Measurements from ENCODE around the gene GRWD1.

The GRWD1 gene

DNA sequence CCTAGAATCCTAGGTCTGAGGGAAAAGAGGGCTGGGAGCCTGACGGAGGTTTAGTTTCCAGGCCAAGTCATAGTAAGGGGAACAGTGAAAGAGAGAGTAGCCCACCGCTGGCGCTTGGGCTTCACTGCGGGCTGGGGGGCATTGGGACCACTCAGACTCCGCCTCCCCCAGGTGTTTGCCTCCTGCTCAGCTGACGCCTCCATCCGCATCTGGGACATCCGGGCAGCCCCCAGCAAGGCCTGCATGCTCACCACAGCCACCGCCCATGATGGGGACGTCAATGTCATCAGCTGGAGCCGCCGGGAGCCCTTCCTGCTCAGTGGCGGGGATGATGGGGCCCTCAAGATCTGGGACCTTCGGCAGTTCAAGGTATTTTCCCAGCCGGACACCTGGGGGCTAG, 5.1 kb downstream of the GRWD1 start:
- TF ChIP-seq, protein P1, sequence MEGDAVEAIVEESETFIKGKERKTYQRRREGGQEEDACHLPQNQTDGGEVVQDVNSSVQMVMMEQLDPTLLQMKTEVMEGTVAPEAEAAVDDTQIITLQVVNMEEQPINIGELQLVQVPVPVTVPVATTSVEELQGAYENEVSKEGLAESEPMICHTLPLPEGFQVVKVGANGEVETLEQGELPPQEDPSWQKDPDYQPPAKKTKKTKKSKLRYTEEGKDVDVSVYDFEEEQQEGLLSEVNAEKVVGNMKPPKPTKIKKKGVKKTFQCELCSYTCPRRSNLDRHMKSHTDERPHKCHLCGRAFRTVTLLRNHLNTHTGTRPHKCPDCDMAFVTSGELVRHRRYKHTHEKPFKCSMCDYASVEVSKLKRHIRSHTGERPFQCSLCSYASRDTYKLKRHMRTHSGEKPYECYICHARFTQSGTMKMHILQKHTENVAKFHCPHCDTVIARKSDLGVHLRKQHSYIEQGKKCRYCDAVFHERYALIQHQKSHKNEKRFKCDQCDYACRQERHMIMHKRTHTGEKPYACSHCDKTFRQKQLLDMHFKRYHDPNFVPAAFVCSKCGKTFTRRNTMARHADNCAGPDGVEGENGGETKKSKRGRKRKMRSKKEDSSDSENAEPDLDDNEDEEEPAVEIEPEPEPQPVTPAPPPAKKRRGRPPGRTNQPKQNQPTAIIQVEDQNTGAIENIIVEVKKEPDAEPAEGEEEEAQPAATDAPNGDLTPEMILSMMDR (IDR thresholded peaks at IDR 0.05; ENCODE audit: extremely low read depth, missing control alignments) = no peak
- DNase-seq (ENCODE audit: low spot score) = no peak

DNA sequence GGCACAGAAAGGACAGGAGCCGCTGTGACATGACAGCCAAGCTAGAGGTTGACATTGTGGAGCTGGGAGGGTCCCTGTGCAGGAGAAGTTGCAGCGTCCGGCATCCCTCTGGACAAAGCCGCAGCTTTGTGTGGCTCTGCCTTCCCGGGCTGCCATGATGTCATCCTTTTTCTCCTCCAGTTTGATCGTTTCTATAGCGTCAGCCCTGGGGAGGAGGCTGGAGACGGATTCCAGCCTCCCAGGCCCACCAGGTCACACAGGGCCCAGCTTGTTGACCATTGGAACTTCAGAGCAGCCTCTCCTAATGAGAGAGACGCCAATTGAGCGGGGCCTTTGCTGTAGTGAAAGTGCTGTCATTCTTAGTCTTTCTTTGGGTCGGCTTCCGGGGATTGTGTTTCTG, 5.8 kb downstream of the GRWD1 start:
- no peak for DNase-seq (ENCODE audit: low spot score)
- TF ChIP-seq, protein P1 (IDR thresholded peaks at IDR 0.05; ENCODE audit: extremely low read depth, missing control alignments) = no peak

DNA sequence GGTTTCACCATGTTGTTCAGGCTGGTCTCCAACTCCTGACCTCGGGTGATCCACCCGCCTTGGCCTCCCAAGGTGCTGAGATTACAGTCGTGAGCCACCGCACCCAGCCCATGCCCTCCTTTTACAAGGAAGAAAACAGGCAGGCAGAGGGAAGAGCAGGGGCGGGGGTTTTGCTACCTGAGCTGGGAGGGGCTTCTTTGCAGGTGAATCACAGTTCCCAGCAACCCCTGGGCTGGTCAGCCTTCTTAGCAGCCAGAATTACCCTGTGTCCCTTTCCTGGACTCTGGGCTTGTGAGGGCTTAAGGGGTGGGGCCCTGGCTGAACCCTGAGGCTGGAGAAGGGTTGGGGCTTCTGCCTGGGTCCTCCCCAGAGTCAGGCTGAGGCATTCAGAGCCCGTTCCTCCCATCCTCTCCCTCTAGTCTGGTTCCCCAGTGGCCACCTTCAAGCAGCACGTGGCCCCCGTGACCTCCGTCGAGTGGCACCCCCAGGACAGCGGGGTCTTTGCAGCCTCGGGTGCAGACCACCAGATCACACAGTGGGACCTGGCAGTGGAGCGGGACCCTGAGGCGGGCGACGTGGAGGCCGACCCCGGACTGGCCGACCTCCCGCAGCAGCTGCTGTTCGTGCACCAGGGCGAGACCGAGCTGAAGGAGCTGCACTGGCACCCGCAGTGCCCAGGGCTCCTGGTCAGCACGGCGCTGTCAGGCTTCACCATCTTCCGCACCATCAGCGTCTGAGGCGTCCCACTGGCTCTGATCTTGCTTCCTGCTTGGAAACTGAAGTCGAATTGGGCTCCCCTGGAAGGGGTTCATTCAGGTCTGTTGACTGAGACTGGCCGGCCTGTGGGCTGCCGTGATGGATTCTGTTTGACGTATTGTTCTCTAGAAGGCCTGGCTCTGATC, 6.8 kb downstream of the GRWD1 start:
- TF ChIP-seq, protein P1 (IDR thresholded peaks at IDR 0.05; ENCODE audit: extremely low read depth, missing control alignments) = no peak
- no peak for DNase-seq (ENCODE audit: low spot score)

DNA sequence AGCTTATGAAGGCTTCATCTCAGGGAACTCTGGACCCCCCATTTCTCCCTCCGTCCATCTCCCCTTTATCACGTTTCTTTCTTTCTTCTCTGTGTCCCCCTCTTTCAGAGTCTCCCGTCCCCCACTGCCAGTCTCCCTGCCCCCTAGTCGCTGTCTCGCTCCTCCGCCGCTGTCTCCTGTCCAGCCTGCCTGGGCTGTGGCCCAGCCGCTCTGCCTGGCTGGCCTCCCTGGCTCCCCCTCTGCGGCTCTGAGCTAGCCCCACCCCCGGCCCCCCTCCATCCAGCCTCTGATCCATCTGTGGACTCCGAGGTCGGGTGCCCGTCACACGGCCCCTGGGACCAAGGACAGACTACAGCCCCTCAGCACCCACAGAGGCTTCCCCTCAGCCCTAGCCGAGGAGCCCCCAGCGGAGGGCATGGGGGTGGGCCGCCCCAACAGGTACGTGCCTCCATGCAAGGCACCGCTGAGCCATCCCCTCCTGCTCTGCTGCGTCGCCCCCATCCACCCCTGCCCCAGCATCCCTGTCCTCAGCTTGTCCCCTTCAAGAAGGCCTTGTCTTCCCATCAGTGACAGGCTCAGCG, 8.5 kb downstream of the GRWD1 start:
- DNase-seq (ENCODE audit: low spot score) = no peak
- TF ChIP-seq, protein P1 (IDR thresholded peaks at IDR 0.05; ENCODE audit: extremely low read depth, missing control alignments) = no peak

DNA sequence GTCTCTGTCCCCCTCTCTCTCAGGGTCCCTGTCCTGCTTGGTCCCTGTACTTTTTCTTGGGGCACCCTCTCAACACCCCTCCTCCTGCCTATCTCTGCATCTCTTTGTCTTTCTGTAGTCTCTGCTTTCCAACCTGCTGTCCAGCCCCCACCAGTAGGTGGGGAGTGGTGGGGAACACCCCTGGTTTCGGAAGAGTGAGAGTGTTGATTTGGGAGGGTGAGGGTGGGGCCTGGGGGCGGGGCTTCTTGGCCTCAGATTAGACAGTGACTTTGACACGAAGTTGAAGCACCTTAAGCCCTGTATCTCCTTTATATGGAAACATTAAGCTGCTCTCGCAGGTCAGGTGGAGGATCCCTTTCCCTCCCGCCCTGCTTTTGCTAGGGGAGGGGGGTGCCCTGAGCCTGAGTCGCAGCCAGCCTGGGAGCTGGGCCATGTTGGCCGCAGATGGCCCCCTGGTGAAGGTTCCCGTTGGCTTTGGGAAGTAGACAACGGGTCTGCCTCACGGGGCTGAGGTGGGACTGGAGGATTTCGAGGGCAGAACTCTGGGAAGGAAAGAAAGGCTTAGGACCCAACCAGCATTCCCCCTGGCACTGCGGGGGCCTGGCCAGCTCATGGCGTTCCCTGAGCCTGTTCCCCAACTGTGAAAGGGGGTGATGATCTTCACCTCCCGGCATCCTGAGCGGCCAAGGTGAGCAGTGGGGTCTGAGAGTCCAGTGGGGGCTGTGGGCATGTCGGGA, 9.6 kb downstream of the GRWD1 start, which contains the start of gene KCNJ14:
Gene KCNJ14 (plus strand): TSS at position 404 of the 737 bp plus-strand sequence. CDS start 6,151 bp downstream, outside the sequence.
- no peak for DNase-seq (ENCODE audit: low spot score)

DNA sequence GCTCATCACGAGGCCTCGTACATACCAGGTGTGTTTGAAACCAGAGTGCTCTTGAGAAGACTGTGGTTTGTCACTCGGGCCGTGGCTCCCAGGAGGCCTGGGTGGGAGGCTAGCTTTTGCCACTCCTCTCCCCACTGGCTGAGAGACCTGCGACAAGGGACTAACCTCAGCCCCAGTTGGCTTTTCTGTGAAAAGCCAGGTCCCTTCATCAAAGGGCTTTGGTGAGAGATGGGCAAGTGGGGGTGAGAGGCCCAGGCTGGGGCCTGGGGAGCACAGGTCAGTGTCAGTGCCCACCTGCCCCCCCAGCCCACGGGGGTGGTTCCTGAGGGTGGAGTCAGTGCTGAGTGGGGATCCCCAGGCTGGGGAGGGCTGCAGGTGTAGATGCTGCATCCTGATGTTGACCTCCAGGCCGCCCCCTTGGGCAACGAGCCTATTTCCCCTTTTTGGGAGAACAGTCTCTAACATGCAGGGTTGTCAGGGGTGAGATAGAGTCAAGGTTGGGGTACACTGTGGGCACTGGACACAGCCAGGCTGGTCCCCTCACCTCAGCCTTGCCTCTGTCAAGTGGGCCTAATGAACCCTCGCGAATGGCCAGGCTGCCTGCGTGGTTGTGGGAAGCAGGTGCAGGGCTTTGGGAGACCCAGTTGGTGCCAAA, 10.3 kb downstream of the GRWD1 start:
- DNase-seq (ENCODE audit: low spot score) = no peak
- TF ChIP-seq, protein P1 (IDR thresholded peaks at IDR 0.05; ENCODE audit: extremely low read depth, missing control alignments) = no peak

More for the DNA sequence above, 9.6 kb downstream of the GRWD1 start, which contains the start of gene KCNJ14:
- TF ChIP-seq, protein P1 (IDR thresholded peaks at IDR 0.05; ENCODE audit: extremely low read depth, missing control alignments) = no peak

Data from GM20000 (cell line).